Fibroblast of skin of right quadriceps (primary cell): ENCODE data around the gene RAPGEF4.

Experiments used
- DNase-seq: peaks from one replicate; pipeline ENCODE4 v3.0.0-alpha.2; 2013

Gene RAPGEF4

GRCh38 chr2:172914341-172915008 is 178.8 kb downstream of the RAPGEF4 start:
- DNase-seq, result no peak

GRCh38 chr2:172917716-172918115 is 182.1 kb downstream of the RAPGEF4 start:
- no peak for DNase-seq

DNA sequence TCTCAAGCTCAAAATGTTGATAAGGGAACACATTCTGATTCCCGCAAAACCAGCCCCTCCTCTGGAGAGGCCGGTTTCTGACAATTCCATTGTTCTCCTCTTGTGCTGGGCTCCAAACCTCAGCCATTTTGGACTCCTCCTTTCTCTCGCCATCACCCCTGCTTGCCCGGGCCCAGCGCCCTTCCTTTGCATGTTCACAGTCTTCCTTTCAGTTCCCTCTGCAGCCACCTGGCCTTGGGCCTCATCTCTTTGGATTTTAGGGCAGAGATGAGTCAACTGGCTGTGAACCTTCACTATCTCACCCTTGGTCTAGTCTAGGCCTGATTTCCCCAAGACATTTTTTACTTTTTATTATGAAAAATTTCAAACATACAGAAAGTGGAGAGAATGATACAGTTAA is 184.1 kb downstream of the RAPGEF4 start:
- no peak for DNase-seq

DNA sequence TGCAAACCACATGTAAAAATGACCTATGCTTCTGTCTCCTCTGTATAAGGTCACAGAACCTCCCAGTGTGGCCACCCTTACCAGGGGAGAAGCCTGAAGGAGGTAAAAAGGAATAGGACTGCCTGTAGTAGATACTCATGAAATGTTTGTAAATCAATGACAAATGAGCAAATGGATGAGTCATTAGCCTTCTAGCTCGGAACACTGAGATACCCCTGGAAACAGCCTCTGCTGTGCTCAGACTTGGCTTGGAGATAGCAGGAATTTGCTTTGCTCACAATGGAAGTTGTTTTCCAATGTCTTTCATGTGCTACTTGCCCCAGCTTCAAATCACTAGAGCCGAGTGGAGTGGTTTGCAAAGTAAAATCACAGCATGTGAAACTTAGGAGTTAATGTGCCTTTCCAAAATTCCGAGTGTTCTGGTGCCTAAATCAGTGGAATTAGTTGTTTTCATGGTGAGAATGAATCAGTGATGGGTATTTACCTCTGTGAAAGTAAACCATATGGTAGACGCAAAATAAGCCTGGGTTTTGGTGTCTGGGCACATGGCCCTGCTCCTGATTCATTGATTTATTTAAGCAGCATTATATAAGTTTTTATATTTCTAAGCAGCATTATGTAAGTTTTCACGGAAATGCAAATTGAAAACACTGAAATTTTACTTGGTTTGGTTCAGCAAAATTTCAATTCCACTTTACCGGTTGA is 186.0 kb downstream of the RAPGEF4 start:
- DNase-seq, result peak; percentile 50

DNA sequence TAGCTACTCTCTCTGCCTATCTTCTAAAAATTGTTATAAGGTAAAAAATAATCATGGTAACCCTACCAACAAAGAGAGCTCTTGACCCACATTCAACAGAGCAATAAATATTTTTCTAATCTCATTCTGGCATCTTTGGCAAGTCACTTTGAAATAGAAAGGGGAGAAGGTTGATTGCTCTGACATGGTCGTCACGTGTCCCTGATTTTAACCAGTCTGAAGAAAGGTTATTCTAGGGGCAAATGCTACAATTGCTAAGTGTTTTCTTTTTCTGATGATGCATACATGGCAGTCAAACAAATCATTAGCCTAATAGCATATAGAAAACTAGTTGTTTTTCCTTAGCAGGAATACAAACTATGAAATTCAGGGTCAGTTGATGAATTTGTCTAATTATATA is 186.7 kb downstream of the RAPGEF4 start:
- DNase-seq, result no peak

GRCh38 chr2:172922815-172923214 is 187.2 kb downstream of the RAPGEF4 start:
- DNase-seq, result no peak

GRCh38 chr2:172924097-172924660 is 188.5 kb downstream of the RAPGEF4 start:
- no peak for DNase-seq

- no peak for DNase-seq
Observed at GRCh38 chr2:172925600-172925999, 190.0 kb downstream of the RAPGEF4 start.

DNA sequence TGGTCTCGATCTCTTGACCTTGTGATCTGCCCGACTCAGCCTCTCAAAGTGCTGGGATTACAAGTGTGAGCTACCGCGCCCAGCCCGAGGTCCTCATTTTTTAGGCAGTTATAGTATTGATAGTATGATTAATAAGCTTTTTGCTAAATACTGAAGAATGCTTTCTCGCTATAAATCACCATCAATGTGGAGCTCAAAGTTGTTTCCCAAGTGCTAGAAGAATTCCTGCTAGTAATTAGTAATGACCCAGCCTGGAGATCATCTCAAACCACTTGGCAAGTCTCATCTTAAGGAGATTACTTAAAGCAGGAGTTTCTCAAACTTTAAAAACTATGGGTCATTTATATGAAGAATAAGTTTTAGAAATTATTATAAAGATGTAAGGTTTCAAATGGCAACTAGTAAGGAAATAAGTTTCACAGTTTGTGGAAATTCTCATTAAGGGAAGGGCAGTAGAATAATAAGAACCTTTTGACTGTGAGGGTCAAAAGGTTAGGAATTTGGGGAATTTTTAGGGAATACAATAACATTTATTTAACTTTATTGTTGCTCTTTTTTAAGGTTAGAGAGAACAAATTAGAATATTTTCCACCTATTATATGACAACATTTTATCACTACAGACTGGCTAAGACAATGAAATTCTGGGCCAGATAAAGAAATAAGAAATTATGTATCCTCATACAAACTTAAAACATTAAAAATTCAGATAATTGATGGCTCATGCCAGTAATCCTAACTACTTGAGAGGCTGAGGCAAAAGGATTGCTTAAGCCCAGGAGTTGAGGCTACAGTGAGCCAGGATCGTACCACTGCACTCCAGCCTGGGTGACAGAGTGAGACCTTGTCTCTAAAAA is 191.4 kb downstream of the RAPGEF4 start:
- peak; percentile 31 for DNase-seq

GRCh38 chr2:172927641-172928357 is 192.2 kb downstream of the RAPGEF4 start:
- DNase-seq, result peak; percentile 60

GRCh38 chr2:172928756-172929155 is 193.1 kb downstream of the RAPGEF4 start:
- DNase-seq, result peak; percentile 63

GRCh38 chr2:172929644-172930043 is 194.0 kb downstream of the RAPGEF4 start:
- no peak for DNase-seq

DNA sequence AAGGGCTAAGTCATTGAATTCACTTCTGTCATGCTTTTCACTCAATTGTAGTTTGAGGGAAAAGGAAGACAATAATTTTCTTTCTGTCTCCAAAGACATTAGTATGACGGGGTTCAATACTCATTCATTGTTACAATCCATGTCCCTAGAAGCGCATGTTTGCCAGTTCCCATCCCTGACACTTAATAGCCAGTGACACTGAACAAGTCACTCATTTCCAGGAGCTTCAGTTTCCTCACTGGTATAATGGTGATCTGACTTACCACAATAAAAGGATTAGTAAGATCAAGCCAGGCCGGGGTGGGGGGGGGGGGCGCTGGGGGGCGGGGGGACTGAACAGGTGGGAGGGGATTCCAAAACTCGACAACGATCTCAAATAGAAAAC is 195.2 kb downstream of the RAPGEF4 start:
- DNase-seq, result no peak

- DNase-seq, result peak; percentile 25
Observed at GRCh38 chr2:172931256-172931894, 195.7 kb downstream of the RAPGEF4 start.

DNA sequence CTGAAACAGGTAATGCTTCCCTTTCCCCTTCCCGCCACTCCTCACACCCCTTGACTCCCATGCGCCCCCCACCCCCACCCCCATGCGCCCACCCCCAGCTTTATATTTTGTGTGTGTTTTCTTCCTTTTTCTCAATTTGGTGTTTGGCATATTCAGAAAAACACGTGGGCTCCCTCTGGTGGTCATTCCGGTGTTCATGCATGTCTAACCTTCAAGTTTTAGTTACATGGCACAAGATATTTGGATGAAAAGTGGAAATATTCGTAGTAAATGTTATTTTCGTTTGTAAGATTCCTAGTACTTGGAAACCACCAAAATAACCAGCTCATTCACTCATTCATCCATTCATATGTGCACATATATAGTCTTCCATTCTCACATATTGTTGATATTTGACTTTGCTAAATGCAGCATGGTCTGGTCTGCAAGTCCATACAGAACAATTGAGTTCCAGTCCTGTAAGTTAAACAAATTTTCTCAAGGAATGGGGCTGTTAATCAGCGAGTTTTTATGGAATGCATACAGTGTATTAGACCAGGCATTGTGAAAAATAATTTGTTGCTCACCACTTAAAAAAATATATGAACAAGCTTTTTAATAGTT is 196.4 kb downstream of the RAPGEF4 start:
- DNase-seq, result peak; percentile 57

GRCh38 chr2:172937884-172938712 is 202.5 kb downstream of the RAPGEF4 start:
- DNase-seq, result no peak

GRCh38 chr2:172938713-172939375 is 203.2 kb downstream of the RAPGEF4 start:
- DNase-seq, result no peak

DNA sequence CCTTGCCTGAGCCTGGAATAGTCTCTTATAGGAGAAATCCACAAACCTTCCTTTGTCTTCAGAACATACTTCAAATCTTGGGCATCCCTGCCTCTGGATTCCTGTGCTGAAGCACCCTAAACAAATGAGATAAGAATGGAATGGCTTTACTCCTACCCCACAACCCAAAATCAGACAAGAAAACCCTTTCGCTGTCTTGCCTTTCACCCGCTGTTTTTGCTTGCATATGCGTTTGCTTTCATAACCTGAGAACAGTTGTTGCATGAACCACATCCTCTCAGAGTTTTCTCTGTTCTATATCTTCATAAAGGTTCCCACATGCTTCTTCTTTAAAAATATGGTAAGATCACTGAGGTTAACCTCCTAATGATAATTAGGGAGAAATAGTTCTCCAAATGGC is 207.9 kb downstream of the RAPGEF4 start:
- DNase-seq, result no peak

DNA sequence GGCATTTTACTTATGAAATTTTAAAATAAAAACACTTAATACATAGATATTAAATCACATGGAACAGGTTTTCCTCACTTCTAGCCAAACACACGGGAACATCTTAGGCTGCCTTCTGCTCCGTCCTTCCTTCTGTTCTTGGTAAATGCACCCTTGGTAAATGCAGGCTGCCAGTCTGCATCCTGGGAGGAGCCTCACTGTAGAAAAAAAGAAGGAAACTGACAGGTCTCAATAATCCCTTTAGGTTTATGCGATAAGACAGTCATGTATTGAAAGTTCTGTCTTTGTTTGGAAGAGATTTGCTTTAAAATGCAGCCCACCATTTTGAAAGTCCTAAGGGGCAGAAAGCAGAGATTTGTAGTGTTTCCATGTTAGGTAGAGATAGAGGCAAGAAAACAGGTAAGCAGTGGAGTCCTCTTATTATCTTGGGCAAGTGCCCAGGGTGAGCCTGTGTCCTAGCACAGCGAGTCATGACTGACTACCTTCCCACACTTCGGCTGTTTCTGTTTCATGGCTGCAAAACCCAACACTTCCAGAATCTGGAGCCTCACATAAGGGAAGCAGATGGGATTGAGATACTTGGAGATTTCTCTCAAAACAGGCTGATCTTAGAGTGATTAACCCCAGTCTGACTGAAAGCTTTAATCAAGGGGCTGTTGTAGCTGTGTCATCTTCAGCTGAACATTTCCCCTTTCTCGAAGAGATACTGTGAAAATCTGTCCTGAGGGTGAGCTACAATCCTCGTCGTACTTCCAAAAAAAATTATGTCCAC is 208.6 kb downstream of the RAPGEF4 start:
- DNase-seq, result peak; percentile 20
